Astrocyte (in vitro differentiated cells and primary cell): ENCODE results near the gene RAPSN. TPM values are rescaled to one million over a fixed set of nuclear protein-coding genes. Genes with fewer than 3 reads are reported as not detected.
A peak's percentile ranks its signal among the peaks of the same experiment; 100 is the strongest.

Source experiments
- DNase-seq: peaks from one replicate; pipeline ENCODE4 v3.0.0-alpha.2; 2010; ENCODE audit warnings: low read depth
- FAIRE-seq: peaks from 2 replicates; lab custom pipeline; 2011; peaks lifted over from hg19 to GRCh38; lab: Jason Lieb, UNC
- H2AFZ ChIP-seq: 2 replicates; pipeline ENCODE4 v1.6.0; 2012; ENCODE audit warnings: low read depth, low read length, inconsistent platforms
- H3K27ac ChIP-seq: 2 replicates; pipeline ENCODE4 v1.5.1; 2011; ENCODE audit warnings: low read depth, low read length, inconsistent platforms
- H3K27me3 ChIP-seq: 2 replicates; pipeline ENCODE4 v1.6.0; 2011; ENCODE audit warnings: low read length, inconsistent platforms; ENCODE audit not compliant: insufficient read depth
- H3K36me3 ChIP-seq: 2 replicates; pipeline ENCODE4 v1.5.1; 2011; ENCODE audit warnings: low read length, inconsistent platforms; ENCODE audit not compliant: insufficient read depth
- H3K4me1 ChIP-seq: 2 replicates; pipeline ENCODE4 v1.5.1; 2011; ENCODE audit warnings: low read length, inconsistent platforms; ENCODE audit not compliant: insufficient read depth
- H3K4me2 ChIP-seq: 2 replicates; pipeline ENCODE4 v1.6.0; 2012; ENCODE audit warnings: low read length, inconsistent platforms
- H3K4me3 ChIP-seq: 2 replicates; pipeline ENCODE4 v1.5.1; 2011; ENCODE audit warnings: low read depth, mild to moderate bottlenecking, low read length, inconsistent platforms; ENCODE audit not compliant: insufficient read depth
- H3K79me2 ChIP-seq: 2 replicates; pipeline ENCODE4 v1.6.0; 2012; ENCODE audit warnings: mild to moderate bottlenecking, low read length, inconsistent platforms; ENCODE audit not compliant: insufficient read depth
- H3K9ac ChIP-seq: 2 replicates; pipeline ENCODE4 v1.6.0; 2012; ENCODE audit warnings: mild to moderate bottlenecking, low read length, inconsistent platforms
- H3K9me3 ChIP-seq: 2 replicates; pipeline ENCODE4 v1.5.1; 2012; ENCODE audit warnings: low read depth, mild to moderate bottlenecking, low read length, inconsistent platforms; ENCODE audit not compliant: insufficient read depth
- H4K20me1 ChIP-seq: 2 replicates; pipeline ENCODE4 v1.6.0; 2012; ENCODE audit warnings: low read length, inconsistent platforms; ENCODE audit not compliant: insufficient read depth
- H3K27ac Mint-ChIP-seq: one replicate; pipeline ENCODE4 v1.8.0; 2021; ENCODE audit warnings: mild to moderate bottlenecking, mixed read lengths; ENCODE audit not compliant: unreplicated experiment
- H3K27me3 Mint-ChIP-seq: one replicate; pipeline ENCODE4 v1.8.0; 2021; ENCODE audit warnings: low read depth, mixed read lengths; ENCODE audit not compliant: unreplicated experiment
- H3K36me3 Mint-ChIP-seq: one replicate; pipeline ENCODE4 v1.8.0; 2021; ENCODE audit warnings: low read depth, mixed read lengths; ENCODE audit not compliant: unreplicated experiment
- H3K4me1 Mint-ChIP-seq: one replicate; pipeline ENCODE4 v1.8.0; 2021; ENCODE audit warnings: low read depth, mixed read lengths; ENCODE audit not compliant: unreplicated experiment
- H3K4me3 Mint-ChIP-seq: one replicate; pipeline ENCODE4 v1.8.0; 2021; ENCODE audit warnings: mild to moderate bottlenecking, moderate library complexity, mixed read lengths; ENCODE audit not compliant: unreplicated experiment
- H3K9me3 Mint-ChIP-seq: one replicate; pipeline ENCODE4 v1.8.0; 2021; ENCODE audit warnings: mild to moderate bottlenecking, mixed read lengths; ENCODE audit not compliant: unreplicated experiment
- EZH2 ChIP-seq: IDR thresholded peaks from 2 replicates; pipeline ENCODE4 v1.6.1; 2012; ENCODE audit warnings: mild to moderate bottlenecking, low read length, inconsistent platforms; ENCODE audit not compliant: insufficient read depth
- total RNA-seq: library from RNA; stranded (reverse); gene quantifications from 2 replicates; pipeline ENCODE4 v1.2.1, GENCODE V29; 2021
- TF ChIP-seq, protein P1 (sequence below): IDR thresholded peaks from 2 replicates; pipeline ENCODE4 v1.5.1; 2011; ENCODE audit warnings: low read depth, mild to moderate bottlenecking, inconsistent platforms, low read length, moderate library complexity; ENCODE audit not compliant: insufficient read depth

Gene RAPSN
- total RNA-seq, 1 donor from 2014 or later, result 0.86 TPM

DNA sequence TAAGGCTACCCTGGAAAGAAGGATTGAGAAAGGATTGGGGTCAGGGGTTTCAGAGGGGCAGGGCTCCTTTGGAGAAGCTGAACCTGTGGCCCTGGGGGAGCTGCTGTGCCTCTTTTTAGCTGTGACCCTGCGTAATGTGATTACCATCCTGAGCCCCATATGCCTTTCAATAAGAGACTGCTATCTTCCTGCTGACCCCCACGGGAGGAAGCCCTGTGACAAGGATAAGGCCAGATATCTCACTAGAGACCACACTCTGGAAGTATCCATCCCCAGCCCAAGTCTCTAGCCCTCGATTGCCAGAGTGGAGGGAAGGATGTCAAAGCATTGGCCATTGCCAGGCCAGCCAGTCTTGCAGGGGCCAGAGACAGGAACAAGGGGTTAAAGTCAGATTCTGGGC, 45.4 kb downstream of the RAPSN start:
- Histone ChIP-seq H3K36me3 (no peaks in the 10 kb centered on the region), H3K9me3 (no peaks in the 10 kb centered on the region), H3K9ac (no peak overlapping the region), H3K27me3 (no peaks in the 10 kb centered on the region), H3K4me1 (peaks cover 6% of the 10 kb centered on the region), H3K4me3 (no peak overlapping the region), H3K79me2 (peaks cover 4% of the 10 kb centered on the region), H4K20me1 (no peaks in the 10 kb centered on the region), H3K27ac (no peak overlapping the region), H3K4me2 (no peak overlapping the region), H2AFZ (no peak overlapping the region)
- H3K27me3 Mint-ChIP-seq, result no peaks in the 10 kb centered on the region
- H3K27ac Mint-ChIP-seq, result no peak overlapping the region
- TF ChIP-seq EZH2, result no peak
- TF ChIP-seq, protein P1, sequence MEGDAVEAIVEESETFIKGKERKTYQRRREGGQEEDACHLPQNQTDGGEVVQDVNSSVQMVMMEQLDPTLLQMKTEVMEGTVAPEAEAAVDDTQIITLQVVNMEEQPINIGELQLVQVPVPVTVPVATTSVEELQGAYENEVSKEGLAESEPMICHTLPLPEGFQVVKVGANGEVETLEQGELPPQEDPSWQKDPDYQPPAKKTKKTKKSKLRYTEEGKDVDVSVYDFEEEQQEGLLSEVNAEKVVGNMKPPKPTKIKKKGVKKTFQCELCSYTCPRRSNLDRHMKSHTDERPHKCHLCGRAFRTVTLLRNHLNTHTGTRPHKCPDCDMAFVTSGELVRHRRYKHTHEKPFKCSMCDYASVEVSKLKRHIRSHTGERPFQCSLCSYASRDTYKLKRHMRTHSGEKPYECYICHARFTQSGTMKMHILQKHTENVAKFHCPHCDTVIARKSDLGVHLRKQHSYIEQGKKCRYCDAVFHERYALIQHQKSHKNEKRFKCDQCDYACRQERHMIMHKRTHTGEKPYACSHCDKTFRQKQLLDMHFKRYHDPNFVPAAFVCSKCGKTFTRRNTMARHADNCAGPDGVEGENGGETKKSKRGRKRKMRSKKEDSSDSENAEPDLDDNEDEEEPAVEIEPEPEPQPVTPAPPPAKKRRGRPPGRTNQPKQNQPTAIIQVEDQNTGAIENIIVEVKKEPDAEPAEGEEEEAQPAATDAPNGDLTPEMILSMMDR, result no peak
- peaks cover 12% of the 10 kb centered on the region for H3K4me1 Mint-ChIP-seq
- H3K36me3 Mint-ChIP-seq, result no peaks in the 10 kb centered on the region
- DNase-seq (no peak), FAIRE-seq (no peak)
- no peak overlapping the region for H3K4me3 Mint-ChIP-seq
- no peaks in the 10 kb centered on the region for H3K9me3 Mint-ChIP-seq

DNA sequence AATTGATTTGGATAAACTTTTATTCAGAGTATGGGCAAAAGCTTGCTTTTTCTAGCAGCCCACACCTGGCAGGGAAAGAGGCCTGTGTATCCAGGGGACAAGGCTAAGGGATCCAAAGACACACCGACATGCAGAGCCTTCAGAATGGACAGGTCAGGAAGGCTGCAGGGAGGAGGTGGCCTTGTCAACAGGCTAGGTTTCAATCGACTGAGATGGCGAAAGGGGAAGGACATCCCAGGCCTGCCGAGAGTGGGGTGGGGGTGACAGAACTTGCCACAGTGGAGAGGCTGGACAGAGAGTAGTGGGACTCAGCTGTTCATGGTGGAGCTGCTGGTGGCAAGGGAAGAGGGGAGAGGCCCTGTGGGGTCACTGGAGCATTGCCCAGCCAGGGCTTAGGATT, 45.8 kb downstream of the RAPSN start:
- DNase-seq (no peak), FAIRE-seq (no peak)
- H3K27me3 ChIP-seq, result no peaks in the 10 kb centered on the region
- H3K27ac ChIP-seq, result no peak overlapping the region
- no peaks in the 10 kb centered on the region for H3K27me3 Mint-ChIP-seq
- no peaks in the 10 kb centered on the region for H3K9me3 Mint-ChIP-seq
- H2AFZ ChIP-seq, result no peak overlapping the region
- H3K79me2 ChIP-seq, result peaks cover 3% of the 10 kb centered on the region
- H3K4me1 Mint-ChIP-seq, result peaks cover 12% of the 10 kb centered on the region
- no peak overlapping the region for H3K4me2 ChIP-seq
- no peaks in the 10 kb centered on the region for H4K20me1 ChIP-seq
- H3K9ac ChIP-seq, result no peak overlapping the region
- TF ChIP-seq EZH2, result no peak
- TF ChIP-seq, protein P1, result no peak
- H3K36me3 ChIP-seq, result no peaks in the 10 kb centered on the region
- no peak overlapping the region for H3K27ac Mint-ChIP-seq
- no peaks in the 10 kb centered on the region for H3K36me3 Mint-ChIP-seq
- no peak overlapping the region for H3K4me3 ChIP-seq
- H3K4me1 ChIP-seq, result peaks cover 6% of the 10 kb centered on the region
- no peak overlapping the region for H3K4me3 Mint-ChIP-seq
- no peaks in the 10 kb centered on the region for H3K9me3 ChIP-seq

DNA sequence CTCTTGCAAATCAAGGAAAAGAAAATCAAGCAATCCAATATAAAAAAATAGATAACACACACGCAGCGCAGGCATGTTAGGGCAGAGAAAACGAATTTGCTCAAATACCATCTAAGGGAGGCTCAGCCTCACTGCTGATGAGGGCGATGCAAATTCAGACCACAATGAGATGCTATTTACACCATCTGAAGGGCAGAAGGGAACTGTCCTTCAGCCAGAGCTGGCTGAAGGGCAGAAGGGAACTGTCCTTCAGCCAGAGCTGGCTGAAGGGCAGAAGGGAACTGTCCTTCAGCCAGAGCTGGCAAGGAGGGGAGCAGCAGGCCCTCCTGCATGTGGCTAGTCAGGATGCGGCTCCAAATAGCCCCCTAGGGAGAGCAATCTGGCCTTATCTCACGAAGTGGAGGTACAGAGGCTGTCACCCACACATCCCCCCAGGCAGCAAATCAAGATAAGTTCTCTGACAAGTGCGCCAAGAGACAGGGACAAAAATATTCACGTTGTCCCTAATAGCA, 48.1 kb downstream of the RAPSN start:
- H3K9me3 ChIP-seq, result no peaks in the 10 kb centered on the region
- H2AFZ ChIP-seq, result peak overlapping the region; percentile 3
- no peaks in the 10 kb centered on the region for H3K4me1 ChIP-seq
- no peaks in the 10 kb centered on the region for H3K79me2 ChIP-seq
- peak overlapping the region; percentile 89 for H3K4me2 ChIP-seq
- no peaks in the 10 kb centered on the region for H3K27me3 Mint-ChIP-seq
- no peak overlapping the region for H3K9ac ChIP-seq
- H3K4me1 Mint-ChIP-seq, result peaks cover 4% of the 10 kb centered on the region
- no peak overlapping the region for H3K27ac ChIP-seq
- no peaks in the 10 kb centered on the region for H3K9me3 Mint-ChIP-seq
- FAIRE-seq, result no peak
- DNase-seq, result no peak
- no peaks in the 10 kb centered on the region for H4K20me1 ChIP-seq
- TF ChIP-seq EZH2, result no peak
- TF ChIP-seq, protein P1, result no peak
- no peaks in the 10 kb centered on the region for H3K36me3 Mint-ChIP-seq
- H3K27ac Mint-ChIP-seq, result peak overlapping the region; percentile 84
- H3K36me3 ChIP-seq, result no peaks in the 10 kb centered on the region
- no peaks in the 10 kb centered on the region for H3K27me3 ChIP-seq
- H3K4me3 Mint-ChIP-seq, result no peak overlapping the region
- H3K4me3 ChIP-seq, result no peak overlapping the region
